Heart right ventricle (tissue), 16 donors: ENCODE measurements around the gene UPK3A. TPM values are rescaled to one million over a fixed set of nuclear protein-coding genes. Genes with fewer than 3 reads are reported as not detected.
A peak's percentile ranks its signal among the peaks of the same experiment; 100 is the strongest.

Experiments used
- ATAC-seq, 8 donors: fragments of 200-7000 bp; cut with Tn5 transposase; one replicate each; pipeline ENCODE4 v1.9.1; 2020; ENCODE audit warnings: mild to moderate bottlenecking in 8 of 8, moderate library complexity in 8 of 8, moderate number of reproducible peaks in 1 of 8
- DNase-seq, 2 donors: peaks; one replicate each; pipeline ENCODE4 v3.0.0-alpha.2; 2020
- H3K27ac ChIP-seq, 10 donors: fragments of 200-600 bp; sonication (generic) in 2 of 10; one replicate each; pipeline versions ENCODE4 v1.5.0 to v1.8.0; 2020 to 2022; ENCODE audit warnings: mild to moderate bottlenecking in 3 of 10
- H3K27me3 ChIP-seq, 7 donors: fragments of 200-600 bp; one replicate each; pipeline ENCODE4 v1.8.0; 2021 to 2022; ENCODE audit warnings: mild to moderate bottlenecking in 2 of 7
- H3K36me3 ChIP-seq, 9 donors: fragments of 200-600 bp; sonication (generic) in 1 of 9; one replicate each; pipeline versions ENCODE4 v1.5.0 to v1.8.0; 2020 to 2022; ENCODE audit warnings: mild to moderate bottlenecking in 2 of 9
- H3K4me1 ChIP-seq, 9 donors: fragments of 200-600 bp; sonication (generic) in 1 of 9; one replicate each; pipeline versions ENCODE4 v1.5.0 to v1.8.0; 2020 to 2022; ENCODE audit warnings: mild to moderate bottlenecking in 4 of 9
- H3K4me3 ChIP-seq, 10 donors: fragments of 200-600 bp; sonication (generic) in 2 of 10; one replicate each; pipeline versions ENCODE4 v1.5.0 to v1.8.0; 2020 to 2022; ENCODE audit warnings: mild to moderate bottlenecking in 7 of 10, moderate library complexity in 2 of 10
- H3K9me3 ChIP-seq, 11 donors: fragments of 200-600 bp in 10 of 11; sonication (generic) in 2 of 11; one replicate each; pipeline versions ENCODE4 v1.5.0 to v1.8.0; 2013 to 2022; ENCODE audit warnings: mild to moderate bottlenecking in 2 of 11, control low read depth in 1 of 11, moderate library complexity in 1 of 11
- CTCF ChIP-seq, 9 donors: fragments of 200-600 bp; sonication (generic) in 2 of 9; IDR thresholded peaks; one replicate each; pipeline versions ENCODE4 v1.5.0 to v1.8.0; 2021 to 2022; ENCODE audit warnings: antibody characterized with exemption in 9 of 9, mild to moderate bottlenecking in 5 of 9, moderate library complexity in 1 of 9
- WGBS, 2 donors: extraction: QIAGEN DNeasy Blood & Tissue Kit; methylation state at CpG; one replicate each; pipeline ENCODE4 v1.1.7; 2013; ENCODE audit warnings: inconsistent platforms in 1 of 2; 5-methylcytosine and 5-hydroxymethylcytosine counted together
- intact Hi-C, 10 donors: fragments of 100-400 bp; cut with DNase I; formaldehyde crosslinking; loops; one replicate each; pipeline versions ENCODE4 v1.11.1 to v1.14.2; 2022
- polyA plus RNA-seq, 2 donors: library from polyadenylated mRNA; stranded (reverse); fragments of 200-250 nt; gene quantifications; one replicate each; pipeline ENCODE4 v1.2.3, GENCODE V29; 2013
- total RNA-seq, 10 donors: library from RNA; stranded (reverse); fragmentation: NEBNext Ultra II Directional in 3 of 10; extraction: Animal tissue kit (Norgen Biotek cat#: 25700) in 3 of 10; gene quantifications; one replicate each; pipeline versions ENCODE4 v1.2.1 to v1.2.4, GENCODE V29; 2021 to 2023
- donor health status: Arrhythmogenic right ventricular cardiomyopathy.
- donor health status: ischemic (EF 13 %, LVEDD 7.1; RV severe dilation, severe dysfunction).
- donor health status: healthy with polysubstance abuse.
- donor health status: DM: no; HTN: yes; CAD: no.
- donor health status: DM: no; HTN: no; CAD: no.
- donor health status: ischemic (EF 25% LVEDD 6.9; RV normal size, moderate dysfunction).
- donor health status: ischemic (EF 25% LVEDD 5.7; RV mildly dilated, moderate dysfunction).
- donor health status: healthy.
- donor health status: DM: yes; HTN: yes; CAD: no.
- donor health status: Ischemic cardiomyopathy.
- donor health status: ischemic (EF 35%, LVEDD 5.7; RV mildly dilated, moderate dysfunction).
- donor health status: nonischemic (EF 11% LVEDD 7.7; RV severe dilation, severe dysfunction).
- donor health status: DM: yes; HTN: yes; CAD: no.
- donor health status: PGD.
- donor health status: ischemic (EF 29% LVEDD 5.4; RV normal size, mild dysfunction).
- donor health status: nonischemic (EF 23%, LVEDD 6.1; RV moderate dilation, normal function).

The UPK3A gene
- total and polyA plus RNA-seq, 12 donors, result 0.48 TPM; not detected in 11

- intact Hi-C loops, result loop anchor here in 1 of 10 donors (5.0 kb wide), 1 partner anchor 72 kb away; the partner anchor contains the start of genes RIBC2 and SMC1B
- DNase-seq (no peak), ATAC-seq (no peak)
- H3K4me1 ChIP-seq, result peaks cover 5 to 41% (median 35%) of the 10 kb centered on the region in 9 donors
- no peak overlapping the region for H3K4me3 ChIP-seq
- 89% methylated on average over 8 of the region's 8 CpGs for WGBS, 2 donors
- no peak for TF ChIP-seq CTCF (IDR thresholded peaks at IDR 0.05)
- H3K27me3 ChIP-seq, result no peaks in the 10 kb centered on the region
- H3K27ac ChIP-seq, result no peak overlapping the region
- no peaks in the 10 kb centered on the region for H3K9me3 ChIP-seq
- H3K36me3 ChIP-seq, result peaks cover 0 to 82% (median 4%) of the 10 kb centered on the region in 9 donors
Measured at GRCh38 chr22:45340323-45340722, 55.6 kb downstream of the UPK3A start.

GRCh38 chr22:45341498-45341897, 56.7 kb downstream of the UPK3A start:
- Histone ChIP-seq H3K27ac (peak overlapping the region in 9 of 10 donors; percentile 10 to 72 (median 34)), H3K9me3 (no peaks in the 10 kb centered on the region), H3K36me3 (peaks cover 0 to 70% (median 4%) of the 10 kb centered on the region in 9 donors), H3K27me3 (no peaks in the 10 kb centered on the region), H3K4me3 (no peak overlapping the region), H3K4me1 (peaks cover 2 to 29% (median 25%) of the 10 kb centered on the region in 9 donors)
- intact Hi-C loops, result loop anchor here in 1 of 10 donors (5.0 kb wide), 1 partner anchor 71 kb away; the partner anchor contains the start of genes RIBC2 and SMC1B
- TF ChIP-seq CTCF (IDR thresholded peaks at IDR 0.05), result no peak
- 10 to 16% methylated on average over 6 of the region's 6 CpGs for WGBS, 2 donors
- ATAC-seq, result peak; percentile 23 to 77 (median 62)
- peak in 1 of 2 donors; percentile 26 for DNase-seq

GRCh38 chr22:45343143-45343542, 58.4 kb downstream of the UPK3A start:
- DNase-seq (no peak), ATAC-seq (no peak)
- Histone ChIP-seq H3K9me3 (no peaks in the 10 kb centered on the region), H3K27me3 (no peaks in the 10 kb centered on the region), H3K4me1 (peaks cover 0 to 16% (median 12%) of the 10 kb centered on the region in 9 donors), H3K36me3 (peaks cover 0 to 59% (median 4%) of the 10 kb centered on the region in 9 donors), H3K27ac (no peak overlapping the region), H3K4me3 (no peak overlapping the region)
- no peak for TF ChIP-seq CTCF (IDR thresholded peaks at IDR 0.05)
- intact Hi-C loops, result loop anchor here in 1 of 10 donors (5.0 kb wide), 1 partner anchor 69 kb away; the partner anchor contains the start of genes RIBC2 and SMC1B
- WGBS, 2 donors, result 85 to 91% methylated on average over 8 of the region's 8 CpGs

- intact Hi-C loops, result loop anchor here in 1 of 10 donors (5.0 kb wide), 1 partner anchor 68 kb away; the partner anchor contains the start of genes RIBC2 and SMC1B
- no peak overlapping the region for H3K4me3 ChIP-seq
- peaks cover 0 to 47% (median 4%) of the 10 kb centered on the region in 9 donors for H3K36me3 ChIP-seq
- ATAC-seq, result peak in 3 of 8 donors; percentile 33 to 62 (median 56)
- 59 to 68% methylated on average over 5 of the region's 5 CpGs for WGBS, 2 donors
- DNase-seq, result no peak
- H3K27me3 ChIP-seq, result no peaks in the 10 kb centered on the region
- H3K27ac ChIP-seq, result no peak overlapping the region
- TF ChIP-seq CTCF (IDR thresholded peaks at IDR 0.05), result peak in 4 of 9 donors; percentile 7 to 33 (median 23)
- peaks cover 0 to 16% (median 12%) of the 10 kb centered on the region in 9 donors for H3K4me1 ChIP-seq
- H3K9me3 ChIP-seq, result no peaks in the 10 kb centered on the region
Measured at GRCh38 chr22:45344334-45344733, 59.6 kb downstream of the UPK3A start.

Other genes with a start within 250 kb of the UPK3A start
- gene NUP50, start 121.0 kb upstream of the UPK3A start, total RNA-seq, result 10 to 100 TPM; 10.7 to 21.2 (median 15.3) TPM
- gene NUP50, start 121.0 kb upstream of the UPK3A start, polyA plus RNA-seq, result 10 to 100 TPM in 1 of 2 donors, 1 to 10 TPM in 1; 5.7 to 11.4 TPM
- 10 to 100 TPM; 12.2 to 48.3 (median 16.9) TPM for gene KIAA0930, start 44.1 kb upstream of the UPK3A start, total RNA-seq
- 10 to 100 TPM in 1 of 2 donors, 1 to 10 TPM in 1; 9.1 to 16.2 TPM for gene KIAA0930, start 44.1 kb upstream of the UPK3A start, polyA plus RNA-seq
- 10 to 100 TPM; 10.4 to 30.8 (median 16.3) TPM for gene FAM118A, start 25.0 kb downstream of the UPK3A start, total RNA-seq
- 10 to 100 TPM; 10.2 to 35.7 TPM for gene FAM118A, start 25.0 kb downstream of the UPK3A start, polyA plus RNA-seq
- gene SMC1B, start 128.7 kb downstream of the UPK3A start, total RNA-seq, result under 1 TPM in 1 of 10 donors, not detected in 9; 0.05 TPM
- gene SMC1B, start 128.7 kb downstream of the UPK3A start, polyA plus RNA-seq, result not detected
- gene RIBC2, start 128.7 kb downstream of the UPK3A start, total RNA-seq, result 1 to 10 TPM in 1 of 10 donors, under 1 TPM in 1, not detected in 8; 0.20 to 1.2 TPM
- gene RIBC2, start 128.7 kb downstream of the UPK3A start, polyA plus RNA-seq, result under 1 TPM in 1 of 2 donors, not detected in 1; 0.06 TPM
- 100 to 1,000 TPM in 1 of 10 donors, 10 to 100 TPM in 9; 31.3 to 126 (median 51.0) TPM for gene FBLN1, start 217.9 kb downstream of the UPK3A start, total RNA-seq
- 10 to 100 TPM; 36.4 to 77.0 TPM for gene FBLN1, start 217.9 kb downstream of the UPK3A start, polyA plus RNA-seq